Hematopoietic multipotent progenitor cell (in vitro differentiated cells): ENCODE data around the gene IGF1R. TPM values are rescaled to one million over a fixed set of nuclear protein-coding genes. Genes with fewer than 3 reads are reported as not detected.

Source experiments
- DNase-seq, 3 donors: peaks; one replicate each; pipeline ENCODE4 v3.0.0-alpha.2; 2011 to 2015; ENCODE audit warnings: low read depth in 2 of 3, low spot score in 2 of 3
- total RNA-seq: library from RNA; depleted of rRNA; stranded (reverse); fragments of >200 nt; gene quantifications from one replicate; pipeline ENCODE4 v1.2.3, GENCODE V29; 2012

Gene IGF1R
- total RNA-seq, 1 donor = 81.9 TPM

GRCh38 chr15:98896802-98897732 lies 248.7 kb downstream of the IGF1R start:
- no peak for DNase-seq

GRCh38 chr15:98898122-98898521 lies 249.8 kb downstream of the IGF1R start:
- DNase-seq = no peak

DNA sequence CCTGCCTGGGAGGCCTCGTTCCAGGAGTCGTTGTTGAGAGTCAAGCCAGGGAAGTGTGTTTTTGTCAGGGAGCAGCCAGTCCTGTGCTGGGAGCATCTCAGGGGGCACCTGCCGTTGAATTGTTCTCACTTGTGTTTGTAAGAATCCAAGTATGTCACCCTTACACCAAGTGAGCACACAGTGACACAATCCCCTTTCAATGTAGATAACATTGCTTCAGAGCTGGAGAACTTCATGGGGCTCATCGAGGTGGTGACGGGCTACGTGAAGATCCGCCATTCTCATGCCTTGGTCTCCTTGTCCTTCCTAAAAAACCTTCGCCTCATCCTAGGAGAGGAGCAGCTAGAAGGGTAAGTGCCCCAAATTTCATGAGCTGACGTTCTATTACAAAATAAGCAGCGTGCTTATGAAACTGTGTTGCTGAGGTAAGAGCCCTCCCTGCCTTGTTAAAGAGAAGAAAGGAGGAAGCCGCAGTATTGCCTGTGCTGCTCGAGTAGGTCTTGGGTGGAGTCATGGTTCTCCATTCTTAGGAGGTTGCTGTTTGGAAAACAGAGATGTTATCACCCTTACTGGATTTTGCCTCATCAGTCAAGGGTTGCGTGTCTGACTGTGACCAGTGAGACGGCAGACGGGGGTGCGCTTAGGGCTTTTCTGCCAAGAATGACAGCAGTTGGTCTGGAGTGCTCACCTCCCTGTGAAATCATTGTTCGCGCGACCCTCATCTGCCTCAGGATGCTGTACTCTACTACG lies 251.1 kb downstream of the IGF1R start:
- no peak for DNase-seq

- no peak for DNase-seq
These were observed 252.0 kb downstream of the IGF1R start for GRCh38 chr15:98900356-98900755.

DNA sequence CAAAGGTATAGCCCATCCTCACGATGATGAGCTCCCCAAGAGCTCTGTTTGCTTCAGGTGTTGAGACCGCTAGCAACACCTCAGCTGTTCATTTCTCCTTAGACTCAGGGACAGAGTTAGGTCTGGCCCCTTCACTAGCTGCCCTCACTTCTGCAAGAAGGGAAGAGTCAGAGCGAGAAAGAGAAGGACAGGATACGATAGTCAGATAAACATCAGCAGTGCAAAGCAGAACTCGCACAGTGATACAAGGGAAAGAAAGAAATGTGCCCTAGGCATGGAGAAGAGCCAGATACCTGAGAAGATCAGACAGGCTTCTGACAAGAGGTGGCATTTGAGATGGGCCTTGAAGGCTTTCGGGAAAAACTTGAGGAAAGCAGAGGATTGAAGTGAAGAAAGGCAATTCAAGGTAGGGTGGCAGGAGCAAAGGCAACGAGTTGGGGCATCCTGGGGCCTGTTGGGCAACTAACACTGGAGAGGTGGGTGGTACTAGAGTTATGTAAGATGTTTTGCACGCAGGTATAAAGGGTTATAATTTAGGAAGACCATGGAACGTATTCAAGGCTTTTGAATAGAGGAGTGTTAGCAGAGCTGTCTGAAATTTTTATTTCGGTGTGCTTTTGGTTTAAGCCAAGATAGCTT lies 253.2 kb downstream of the IGF1R start:
- no peak for DNase-seq

- no peak for DNase-seq
These were observed 254.6 kb downstream of the IGF1R start for GRCh38 chr15:98902931-98903330.

GRCh38 chr15:98903377-98904018 lies 255.2 kb downstream of the IGF1R start:
- DNase-seq = no peak

DNA sequence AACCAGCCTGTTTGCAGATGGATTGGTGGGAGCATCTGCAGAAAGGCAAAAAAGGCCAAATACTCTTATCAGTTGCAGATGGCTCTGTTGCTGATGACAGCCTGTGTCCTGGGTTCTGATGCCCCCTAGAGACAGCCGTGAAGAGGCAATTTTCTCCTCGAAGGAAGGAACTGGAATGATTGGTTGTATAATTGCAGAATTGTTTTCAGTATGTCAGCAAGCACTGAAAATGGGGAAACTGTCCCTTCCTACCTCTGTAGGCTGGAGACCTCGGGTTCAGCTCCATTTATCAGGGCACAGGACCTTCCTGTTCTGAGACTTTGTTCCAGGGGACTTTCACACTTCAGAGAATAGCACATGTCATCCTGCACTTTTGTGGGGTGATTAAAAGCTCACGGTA lies 256.2 kb downstream of the IGF1R start:
- DNase-seq = peak in 2 of 3 donors; percentile 48 to 54

GRCh38 chr15:98905963-98906711 lies 257.8 kb downstream of the IGF1R start:
- no peak for DNase-seq

DNA sequence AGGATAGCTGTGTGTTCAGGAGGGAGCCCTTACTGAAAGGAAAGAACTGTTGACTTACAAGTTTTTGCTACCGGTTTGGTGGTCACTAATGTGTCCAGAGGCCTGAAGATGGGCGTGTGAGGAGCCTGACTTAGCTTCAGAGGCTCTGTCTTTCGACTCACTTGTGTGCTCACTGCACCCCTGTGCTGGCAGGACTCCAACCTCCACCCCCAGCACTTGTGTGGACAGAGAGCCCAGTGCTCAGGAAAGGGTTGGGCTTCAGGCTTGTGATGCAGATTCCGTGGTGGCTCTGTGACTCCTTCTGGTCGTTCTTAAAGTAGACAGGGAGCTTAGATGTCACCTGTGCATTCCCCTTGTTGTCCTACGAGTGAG lies 258.4 kb downstream of the IGF1R start:
- no peak for DNase-seq

DNA sequence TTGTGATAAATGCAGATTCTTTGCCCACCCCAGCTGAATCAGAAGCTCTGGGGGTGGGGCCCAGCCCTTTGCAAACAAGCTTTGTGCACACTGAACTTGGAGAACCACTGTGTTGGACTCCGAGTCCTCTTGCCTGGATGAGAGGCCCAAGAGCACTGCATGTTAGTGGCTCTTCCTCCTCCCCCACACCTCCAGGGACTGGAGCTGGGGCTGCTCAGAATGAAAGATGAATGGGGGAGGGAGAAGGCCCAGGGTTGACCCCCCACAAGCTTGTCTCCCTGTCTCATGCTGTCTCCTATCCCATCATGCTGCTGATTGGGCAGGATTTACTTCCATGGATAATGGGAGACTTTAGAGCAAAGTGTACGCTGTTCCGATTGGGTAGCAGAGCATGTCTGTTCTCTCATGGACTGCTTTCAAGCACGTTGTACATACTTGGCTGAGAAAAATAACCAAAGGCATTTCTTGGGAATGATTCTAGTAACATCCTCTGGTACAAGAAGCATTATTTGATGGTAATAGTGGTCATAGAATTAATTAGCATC lies 259.7 kb downstream of the IGF1R start:
- no peak for DNase-seq

DNA sequence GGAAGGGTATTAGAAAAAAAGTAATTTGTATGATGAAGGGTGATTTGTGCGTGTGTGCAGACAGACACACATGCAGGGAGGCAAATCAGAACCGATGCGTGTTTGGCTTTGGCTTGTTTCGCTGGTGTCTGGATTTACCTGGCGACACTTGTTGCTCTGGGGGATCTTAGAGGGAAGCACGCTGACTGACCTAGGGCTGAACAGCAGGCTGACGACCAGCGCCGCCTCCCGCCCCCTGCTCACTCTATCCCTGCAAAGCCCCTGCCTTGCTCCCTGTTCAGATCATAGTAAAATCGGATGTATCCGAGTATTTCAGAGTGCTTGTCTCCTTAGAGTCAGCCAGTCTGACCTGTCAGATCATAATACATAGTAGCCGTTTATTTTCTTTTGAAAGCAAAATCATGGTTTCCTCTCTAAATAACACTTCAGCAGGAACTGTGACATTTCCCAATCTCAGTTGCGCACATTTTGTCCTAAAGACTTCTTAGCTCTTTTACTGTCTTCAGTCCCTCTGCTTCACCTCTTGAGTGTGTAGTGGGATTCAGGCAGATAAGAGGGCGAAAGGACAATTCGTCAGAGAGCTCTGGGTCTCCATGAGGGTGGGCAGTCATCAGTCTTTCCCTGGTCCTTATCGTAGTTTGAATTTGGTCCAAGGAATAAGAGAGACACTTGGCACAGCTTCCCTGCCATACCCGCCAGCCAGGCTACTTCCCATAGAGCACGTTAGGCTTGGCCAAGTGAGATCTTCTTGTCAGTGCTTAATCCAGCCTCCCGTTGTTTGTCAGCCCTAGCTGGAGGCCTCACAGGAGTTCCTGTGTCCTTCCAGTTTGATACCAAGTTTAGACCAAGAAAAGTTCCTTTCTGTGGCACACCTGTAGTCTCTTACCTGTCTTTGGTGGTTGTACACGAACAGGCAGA lies 261.9 kb downstream of the IGF1R start:
- DNase-seq = no peak

DNA sequence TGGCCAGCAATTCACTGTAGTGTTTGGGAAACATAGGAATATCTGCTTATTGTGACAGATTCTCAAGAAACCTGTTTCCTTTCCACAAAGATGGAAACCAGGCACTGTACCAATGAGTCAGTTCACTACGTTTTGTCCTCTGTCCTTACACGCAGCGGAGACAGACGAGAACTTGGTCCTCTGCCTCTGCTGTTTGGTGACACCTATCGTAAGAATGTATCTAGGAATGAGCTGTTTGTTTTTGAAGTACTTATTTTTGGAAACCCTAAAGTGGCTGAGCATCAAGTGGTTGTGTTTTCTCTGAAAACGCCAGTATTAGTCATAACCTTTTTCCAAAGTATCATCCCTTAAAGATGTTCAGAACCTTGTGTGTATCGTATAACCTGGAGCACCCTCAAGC lies 266.3 kb downstream of the IGF1R start:
- no peak for DNase-seq

DNA sequence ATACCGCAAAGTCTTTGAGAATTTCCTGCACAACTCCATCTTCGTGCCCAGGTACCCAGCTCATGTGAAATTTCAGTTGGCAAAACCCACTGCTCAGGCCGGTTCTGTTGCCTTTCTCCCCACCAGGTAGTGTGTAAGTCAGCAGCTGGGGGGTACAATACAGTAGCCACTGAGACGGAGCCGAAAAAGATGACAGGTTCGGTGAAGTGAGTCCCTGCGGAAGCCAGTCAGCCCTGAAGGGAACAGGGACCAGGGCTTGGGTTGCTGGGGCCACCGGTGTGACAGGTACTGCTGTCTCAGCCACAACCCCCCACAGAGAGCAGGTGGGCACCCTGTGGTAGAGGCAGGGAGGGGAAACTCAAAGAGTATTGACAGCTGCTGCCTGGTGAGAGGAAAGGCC lies 268.5 kb downstream of the IGF1R start:
- DNase-seq = no peak

- DNase-seq = no peak
These were observed 269.1 kb downstream of the IGF1R start for GRCh38 chr15:98917417-98917816.

DNA sequence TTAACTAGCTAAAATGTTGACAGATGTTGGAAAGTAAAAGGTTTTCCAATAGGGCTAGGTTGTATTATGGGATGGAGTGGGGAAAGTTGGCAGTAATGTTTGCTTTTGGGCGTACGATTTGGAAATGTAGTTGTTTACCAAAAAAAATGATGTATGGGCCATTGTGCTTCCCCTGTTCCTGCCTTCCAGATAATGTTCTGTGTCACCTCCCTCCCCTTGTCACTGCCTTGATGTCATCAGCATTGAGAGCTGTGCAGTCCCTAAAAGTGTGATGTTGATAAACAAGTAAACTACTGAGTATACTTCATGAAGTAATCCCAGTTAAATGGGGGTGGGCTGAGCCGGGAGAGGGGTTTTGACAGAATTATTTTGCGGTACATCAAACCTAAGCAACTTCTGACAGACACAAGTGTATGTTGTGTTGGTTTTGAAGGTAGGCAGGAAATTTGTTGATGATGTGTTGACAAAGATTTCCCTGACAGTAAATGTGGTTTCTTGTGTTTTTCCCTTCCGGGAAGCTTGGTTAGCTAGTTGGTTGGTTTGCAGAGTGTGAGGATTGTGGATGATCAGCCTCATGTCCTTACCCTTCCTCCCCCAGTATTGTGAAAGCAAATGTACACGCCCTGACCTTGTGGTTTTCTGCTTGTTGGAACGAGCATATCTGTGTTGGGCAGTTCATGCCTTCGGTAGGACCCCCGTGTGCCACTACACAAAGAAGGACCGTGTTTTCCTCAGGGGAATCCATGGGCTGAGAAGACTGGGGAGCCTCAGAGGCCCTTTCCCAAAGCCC lies 271.9 kb downstream of the IGF1R start:
- no peak for DNase-seq

- DNase-seq = no peak
These were observed 274.8 kb downstream of the IGF1R start for GRCh38 chr15:98923171-98923570.

GRCh38 chr15:98923579-98923978 lies 275.2 kb downstream of the IGF1R start:
- DNase-seq = no peak
